HG02973 (cell line): ENCODE measurements around the gene KLHL18.
"Not testable (repeated sequence)": the region's sequence is repeated elsewhere in the genome, so short reads cannot be mapped to it uniquely, and the experiment has no call there.

ENCODE experiments used
- ATAC-seq: cut with Tn5 transposase; IDR thresholded peaks from one replicate; pipeline ENCODE4 v1.9.1; 2021; ENCODE audit warnings: moderate library complexity; ENCODE audit not compliant: unreplicated experiment

The KLHL18 gene

GRCh38 chr3:47310391-47310790 is 27.6 kb downstream of the KLHL18 start:
- no peak for ATAC-seq

- no peak for ATAC-seq
Measured at GRCh38 chr3:47313341-47314055, 30.8 kb downstream of the KLHL18 start.

GRCh38 chr3:47314056-47314764 is 31.5 kb downstream of the KLHL18 start:
- ATAC-seq = no peak

GRCh38 chr3:47315069-47315647 is 32.4 kb downstream of the KLHL18 start:
- no peak for ATAC-seq

GRCh38 chr3:47316151-47316550 is 33.4 kb downstream of the KLHL18 start:
- not testable (repeated sequence) for ATAC-seq

GRCh38 chr3:47318916-47319315 is 36.2 kb downstream of the KLHL18 start:
- no peak for ATAC-seq

GRCh38 chr3:47319956-47320355 is 37.2 kb downstream of the KLHL18 start:
- no peak for ATAC-seq

- ATAC-seq = no peak
Measured at GRCh38 chr3:47323431-47324277, 40.9 kb downstream of the KLHL18 start.

GRCh38 chr3:47324278-47324865 is 41.6 kb downstream of the KLHL18 start:
- no peak for ATAC-seq

- no peak for ATAC-seq
Measured at GRCh38 chr3:47333907-47334306, 51.2 kb downstream of the KLHL18 start.

- ATAC-seq = no peak
Measured at GRCh38 chr3:47337656-47338055, 54.9 kb downstream of the KLHL18 start.

GRCh38 chr3:47339951-47340350 is 57.2 kb downstream of the KLHL18 start:
- ATAC-seq = no peak

GRCh38 chr3:47340866-47341265 is 58.1 kb downstream of the KLHL18 start:
- no peak for ATAC-seq

- ATAC-seq = no peak
Measured at GRCh38 chr3:47342151-47342550, 59.4 kb downstream of the KLHL18 start.

- ATAC-seq = no peak
Measured at GRCh38 chr3:47342812-47343211, 60.1 kb downstream of the KLHL18 start.

GRCh38 chr3:47343471-47343971 is 60.8 kb downstream of the KLHL18 start:
- no peak for ATAC-seq

GRCh38 chr3:47344971-47345370 is 62.2 kb downstream of the KLHL18 start:
- no peak for ATAC-seq

- ATAC-seq = no peak
Measured at GRCh38 chr3:47347217-47347801, 64.6 kb downstream of the KLHL18 start.

- ATAC-seq = no peak
Measured at GRCh38 chr3:47348411-47349154, 65.8 kb downstream of the KLHL18 start.

- ATAC-seq = no peak
Measured at GRCh38 chr3:47355010-47355409, 72.3 kb downstream of the KLHL18 start.
